ENCODE results near the gene DUSP9. TPM values are rescaled to one million over a fixed set of nuclear protein-coding genes. Genes with fewer than 3 reads are reported as not detected.

Gene DUSP9
- total and polyA plus RNA-seq, 2 donors (not counting 3 experiments of a cell fraction or from before 2014, with no cell fraction given): 0.04 TPM; not detected in 1

DNA sequence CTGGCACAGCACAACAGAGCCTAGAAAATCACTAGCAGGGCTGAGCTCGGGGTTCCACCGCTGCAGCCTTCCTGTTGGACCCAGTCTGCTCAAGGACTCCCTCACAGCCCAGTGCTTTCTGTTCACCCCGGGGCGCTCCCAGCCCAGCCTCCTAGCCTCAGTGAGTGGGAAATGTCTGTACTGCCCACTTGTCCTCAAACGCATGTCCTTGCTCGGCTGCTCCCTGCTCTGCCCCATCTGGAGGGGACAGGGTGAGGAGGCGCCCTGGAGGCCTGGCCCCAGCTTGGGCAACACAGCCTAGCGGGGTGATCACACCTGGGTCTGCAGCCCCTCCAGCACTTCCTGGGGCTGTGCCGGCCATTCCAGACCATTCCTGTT lies 36.2 kb upstream of the DUSP9 start:
- DNase-seq (ENCODE audit: low read depth, low spot score) (no peak), FAIRE-seq (no peak)
- no peaks in the 10 kb centered on the region for H3K79me2 ChIP-seq (ENCODE audit: control insufficient read depth, insufficient read depth, low read length)
- no peaks in the 10 kb centered on the region for H3K36me3 ChIP-seq (ENCODE audit: control insufficient read depth in 2 of 2, extremely low read depth in 1 of 2, insufficient read depth in 2 of 2, low read length in 2 of 2)
- no peaks in the 10 kb centered on the region for H3K9me3 ChIP-seq (replicated peaks; ENCODE audit: control insufficient read depth, insufficient read depth, low read length)
- H4K20me1 ChIP-seq (replicated peaks; ENCODE audit: control insufficient read depth, extremely low read depth, insufficient read depth, low read length): no peaks in the 10 kb centered on the region
- intact Hi-C loops (cut with micrococcal nuclease): loop anchor here (1.0 to 2.0 kb wide), 2 partner anchors 57 to 98 kb away; no protein-coding TSS in a partner anchor
- no peak overlapping the region for H3K4me2 ChIP-seq (ENCODE audit: insufficient read depth, low read length)
- H3K9me1 ChIP-seq (replicated peaks; ENCODE audit: control insufficient read depth, extremely low read depth, insufficient read depth, low read length): no peaks in the 10 kb centered on the region
- H3K9ac ChIP-seq (replicated peaks; ENCODE audit: extremely low read depth, insufficient read depth, low read length): no peak overlapping the region
- no peak overlapping the region for H3K27ac ChIP-seq (ENCODE audit: insufficient read depth, low read depth, low read length)
- H3K4me3 ChIP-seq (replicated peaks in 1 of 3; ENCODE audit: insufficient read depth in 1 of 3, low read depth in 1 of 3, low read length in 3 of 3): no peak overlapping the region
- ChIA-PET CTCF (interaction anchor here (2.0 to 3.1 kb wide), 5 partner anchors 11 to 98 kb away, joined by 12 to 51 read pairs (median 16); partner anchors contain the start of gene CCNQ), POLR2A (no interaction called here)
- dilution Hi-C loops (cut with MboI; ENCODE audit: extremely low pct_ligation_motif_present, low sequenced_read_pairs): no loop called here
- H3K4me1 ChIP-seq (ENCODE audit: control insufficient read depth, extremely low read depth, insufficient read depth, low read length): no peaks in the 10 kb centered on the region
- H3K27me3 ChIP-seq (ENCODE audit: control insufficient read depth in 2 of 2, insufficient read depth in 2 of 2, low read length in 2 of 2): peaks cover 4 to 6% of the 10 kb centered on the region in 2 experiments
- BruUV-seq (replicated peaks): no TSS peak
- TF ChIP-seq EZH2 (IDR thresholded peaks at IDR 0.05; ENCODE audit: borderline replicate concordance, low read depth, low read length, severe bottlenecking): no peak
- TF ChIP-seq, protein P1, sequence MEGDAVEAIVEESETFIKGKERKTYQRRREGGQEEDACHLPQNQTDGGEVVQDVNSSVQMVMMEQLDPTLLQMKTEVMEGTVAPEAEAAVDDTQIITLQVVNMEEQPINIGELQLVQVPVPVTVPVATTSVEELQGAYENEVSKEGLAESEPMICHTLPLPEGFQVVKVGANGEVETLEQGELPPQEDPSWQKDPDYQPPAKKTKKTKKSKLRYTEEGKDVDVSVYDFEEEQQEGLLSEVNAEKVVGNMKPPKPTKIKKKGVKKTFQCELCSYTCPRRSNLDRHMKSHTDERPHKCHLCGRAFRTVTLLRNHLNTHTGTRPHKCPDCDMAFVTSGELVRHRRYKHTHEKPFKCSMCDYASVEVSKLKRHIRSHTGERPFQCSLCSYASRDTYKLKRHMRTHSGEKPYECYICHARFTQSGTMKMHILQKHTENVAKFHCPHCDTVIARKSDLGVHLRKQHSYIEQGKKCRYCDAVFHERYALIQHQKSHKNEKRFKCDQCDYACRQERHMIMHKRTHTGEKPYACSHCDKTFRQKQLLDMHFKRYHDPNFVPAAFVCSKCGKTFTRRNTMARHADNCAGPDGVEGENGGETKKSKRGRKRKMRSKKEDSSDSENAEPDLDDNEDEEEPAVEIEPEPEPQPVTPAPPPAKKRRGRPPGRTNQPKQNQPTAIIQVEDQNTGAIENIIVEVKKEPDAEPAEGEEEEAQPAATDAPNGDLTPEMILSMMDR (IDR thresholded peaks at IDR 0.05; ENCODE audit: extremely low read depth in 1 of 2, insufficient read depth in 1 of 2, low read depth in 1 of 2, low read length in 2 of 2): no peak
- TF ChIP-seq JUN (IDR thresholded peaks at IDR 0.05; ENCODE audit: borderline replicate concordance, insufficient read depth, insufficient read length, low read depth): no peak
- TF ChIP-seq GATA2 (IDR thresholded peaks at IDR 0.05; ENCODE audit: insufficient read depth, insufficient read length, low read depth, low read length): no peak
- TF ChIP-seq FOS (IDR thresholded peaks at IDR 0.05; ENCODE audit: borderline replicate concordance, insufficient read depth, low read length): no peak
- TF ChIP-seq MYC (IDR thresholded peaks at IDR 0.05; ENCODE audit: low read depth, low read length): no peak
- no peak for TF ChIP-seq POLR2AphosphoS5 (IDR thresholded peaks at IDR 0.05; ENCODE audit: insufficient read depth, low read depth, low read length)
- no peak for TF ChIP-seq POLR2A (IDR thresholded peaks at IDR 0.05; ENCODE audit: low read depth, low read length)
- TF ChIP-seq, protein P2, sequence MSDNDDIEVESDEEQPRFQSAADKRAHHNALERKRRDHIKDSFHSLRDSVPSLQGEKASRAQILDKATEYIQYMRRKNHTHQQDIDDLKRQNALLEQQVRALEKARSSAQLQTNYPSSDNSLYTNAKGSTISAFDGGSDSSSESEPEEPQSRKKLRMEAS (IDR thresholded peaks at IDR 0.05; ENCODE audit: insufficient read depth, insufficient read length): no peak
- no peak overlapping the region for H2AFZ ChIP-seq (ENCODE audit: low read depth, low read length)
